HT1080 (cell line): ENCODE data around the gene EMSY. TPM values are rescaled to one million over a fixed set of nuclear protein-coding genes. Genes with fewer than 3 reads are reported as not detected.

Experiments used
- DNase-seq: peaks from one replicate; pipeline ENCODE4 v3.0.0-alpha.2; 2015; ENCODE audit warnings: low read depth
- small RNA-seq: library from RNA; depleted of rRNA; stranded (forward); fragments of <200 nt; gene quantifications from one replicate; pipeline ENCODE3, GENCODE V24; 2014
- total RNA-seq: library from RNA; depleted of rRNA; stranded (reverse); fragments of >200 nt; shearing (Covaris generic); gene quantifications from 2 replicates; pipeline ENCODE4 v1.2.3, GENCODE V29; 2014; rRNA removed

Gene EMSY
- total RNA-seq, 1 experiment from 2014 or later, result 16.4 TPM

DNA sequence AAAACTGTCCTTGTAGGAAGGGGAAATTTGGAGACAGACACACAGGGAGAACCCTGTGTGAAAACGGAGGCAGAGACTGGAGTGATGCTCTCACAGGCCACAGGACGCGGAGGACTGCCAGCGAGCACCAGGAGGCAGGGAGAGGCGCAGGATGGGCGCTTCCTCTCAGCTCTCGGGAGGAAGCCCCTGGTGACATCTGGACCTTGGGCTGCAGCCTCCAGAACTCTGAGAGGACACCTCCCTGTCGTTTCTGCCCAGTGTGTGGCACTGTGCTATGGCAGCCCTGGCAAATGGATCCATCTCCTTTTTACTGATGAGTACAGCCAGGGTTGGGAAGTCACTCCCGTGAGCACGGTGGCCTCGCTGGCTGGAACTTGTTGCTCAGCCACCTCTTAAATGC, 151.8 kb downstream of the EMSY start:
- DNase-seq, result no peak

DNA sequence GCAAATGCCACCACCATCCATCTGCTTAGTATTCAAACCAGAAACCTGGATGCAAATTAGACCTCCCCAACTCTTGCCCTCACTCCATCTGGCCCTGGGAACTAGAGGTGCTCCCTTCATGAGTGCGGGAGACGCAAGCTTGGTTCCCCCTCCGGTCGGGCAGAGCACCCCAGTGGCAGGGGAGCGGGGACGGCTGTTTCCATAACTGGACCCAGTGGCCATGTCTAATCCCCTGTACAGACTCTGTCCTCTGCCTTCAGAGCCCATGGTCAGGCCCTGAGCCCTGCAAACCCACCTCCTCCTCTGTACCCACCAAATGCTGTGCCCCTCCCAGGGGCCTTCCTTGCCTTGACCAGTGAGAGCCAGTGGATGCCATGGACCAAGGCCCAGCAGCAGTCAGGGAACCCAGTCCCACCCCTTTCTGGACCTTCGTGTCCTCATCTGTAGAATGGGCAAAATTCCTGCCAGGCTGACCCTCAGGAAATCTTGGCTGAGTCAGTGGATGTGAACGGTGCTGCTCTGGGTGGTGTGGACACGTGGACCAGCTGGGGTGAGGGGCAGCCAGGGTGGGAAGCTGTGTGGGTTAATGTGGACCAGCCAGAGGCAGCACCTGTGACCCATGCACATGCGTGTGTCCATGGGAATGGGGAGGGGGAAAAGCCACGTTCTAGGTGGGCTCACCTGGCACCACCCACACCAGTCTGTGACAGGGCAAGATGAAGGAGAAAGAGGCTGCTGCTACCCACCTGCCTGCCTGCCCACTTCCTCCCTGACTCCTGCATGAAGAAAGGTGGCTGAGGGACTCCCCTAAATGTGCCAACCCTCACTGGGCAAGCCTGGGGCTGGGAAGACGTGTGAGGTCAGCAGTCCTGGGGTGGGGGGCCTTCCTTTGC, 153.0 kb downstream of the EMSY start:
- DNase-seq, result no peak

DNA sequence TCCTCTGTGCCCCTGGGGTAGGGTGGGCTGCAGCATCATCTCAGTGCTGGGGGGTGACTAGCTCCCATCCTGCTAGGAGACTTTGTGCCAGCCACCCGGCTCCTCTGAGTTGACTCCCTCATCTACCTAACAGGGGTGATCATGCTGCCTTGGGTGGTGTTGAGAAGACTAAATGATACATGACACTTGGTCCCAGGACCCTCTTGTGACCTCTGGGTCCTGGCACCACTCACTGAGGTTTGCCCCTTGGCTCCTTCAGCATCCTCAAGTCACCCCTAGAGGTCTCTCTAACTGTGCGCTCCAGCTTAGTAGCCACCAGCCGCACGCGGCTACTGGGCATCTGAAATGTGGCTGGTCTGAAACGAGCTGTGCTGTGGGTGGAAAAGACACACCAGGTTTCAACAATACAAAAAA, 153.6 kb downstream of the EMSY start:
- DNase-seq, result peak; percentile 39

DNA sequence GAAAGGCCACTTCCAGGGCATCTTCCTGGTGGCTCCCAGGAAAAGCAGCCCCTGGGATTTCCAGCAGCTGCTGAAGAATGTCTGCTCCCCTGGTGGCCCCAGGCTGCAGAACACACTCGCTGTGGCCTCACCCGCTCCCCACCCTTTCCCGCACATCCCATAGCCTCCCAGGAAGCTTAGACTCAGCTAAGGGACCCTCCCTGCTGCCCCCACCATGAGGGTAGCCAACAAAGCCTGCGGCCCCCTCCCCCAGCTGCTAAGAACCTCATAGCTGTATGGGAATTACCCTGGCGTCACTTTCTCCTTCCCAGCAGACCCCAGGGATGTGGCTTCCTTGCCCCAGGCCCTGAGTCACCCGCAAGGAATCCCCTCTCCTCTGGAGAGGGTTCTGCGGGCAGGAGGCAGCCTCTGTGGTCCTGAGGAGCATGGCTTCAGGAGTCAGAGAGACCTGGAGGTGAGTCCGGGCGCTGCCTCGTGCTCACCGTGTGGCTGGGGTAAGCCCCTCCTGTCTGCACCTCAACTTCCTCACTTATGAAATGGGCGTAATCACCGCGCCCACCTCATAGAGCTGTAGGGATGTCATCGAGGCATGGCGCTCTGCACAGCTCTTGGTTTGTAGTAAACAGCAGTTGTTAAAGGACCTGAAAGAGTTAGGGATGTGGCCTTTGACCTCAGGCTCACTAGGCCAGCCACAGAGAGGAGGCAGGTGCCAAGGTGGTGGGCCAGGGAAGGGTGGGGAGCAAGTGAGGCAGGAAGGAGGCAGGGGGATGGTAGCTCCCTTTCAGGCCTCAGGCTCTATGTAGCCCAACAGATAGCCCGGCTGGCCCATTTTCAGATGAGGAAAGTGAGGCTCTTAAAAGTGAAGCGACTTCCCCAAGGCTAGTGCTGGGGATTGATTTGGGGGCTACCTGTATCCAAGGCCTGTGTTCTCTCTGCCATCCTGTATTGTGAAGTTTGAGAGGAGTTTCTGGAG, 154.5 kb downstream of the EMSY start:
- peak; percentile 61 for DNase-seq

DNA sequence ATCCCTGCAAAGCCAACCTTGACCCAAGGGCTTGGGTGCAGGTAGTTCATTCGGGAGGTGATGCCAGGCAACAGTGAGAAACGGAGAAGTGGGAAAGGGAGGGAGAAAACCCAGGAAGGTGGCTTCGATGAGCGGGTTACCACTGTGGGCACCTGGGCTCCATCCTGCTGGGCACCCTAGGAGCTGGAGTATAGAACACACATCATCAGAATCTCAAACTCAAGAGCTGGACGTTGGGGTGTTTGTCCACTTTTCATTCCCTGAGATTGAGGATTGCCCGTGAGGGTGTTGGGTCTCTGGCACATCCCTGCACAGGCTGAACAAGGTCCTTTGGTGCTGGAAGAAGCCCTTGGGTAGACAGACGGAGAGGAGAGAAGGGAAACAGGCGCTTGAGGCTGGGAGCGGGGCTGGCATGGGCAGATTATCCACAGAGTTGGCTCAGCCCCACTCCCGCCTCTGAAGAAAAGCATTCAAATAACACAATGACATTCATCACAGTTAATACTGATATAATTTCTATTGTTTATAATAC, 155.4 kb downstream of the EMSY start:
- DNase-seq, result no peak

DNA sequence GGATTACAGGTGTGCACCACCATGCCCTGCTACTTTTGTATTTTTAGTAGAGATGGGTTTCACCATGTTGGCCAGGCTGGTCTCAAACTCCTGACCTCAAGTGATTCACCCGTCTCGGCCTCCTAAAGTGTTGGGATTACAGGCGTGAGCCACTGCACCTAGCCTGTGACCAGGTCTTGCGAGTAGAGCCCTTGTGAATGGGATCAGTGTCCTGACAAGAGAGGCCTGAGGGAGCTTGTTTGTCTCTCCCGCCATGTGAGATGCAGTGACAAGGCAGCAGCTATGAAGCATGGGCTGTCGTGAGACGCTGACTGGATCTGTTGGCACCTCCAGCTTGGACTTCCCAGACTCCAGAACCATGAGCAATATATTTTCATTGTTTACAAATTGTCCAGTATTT, 156.5 kb downstream of the EMSY start:
- no peak for DNase-seq

DNA sequence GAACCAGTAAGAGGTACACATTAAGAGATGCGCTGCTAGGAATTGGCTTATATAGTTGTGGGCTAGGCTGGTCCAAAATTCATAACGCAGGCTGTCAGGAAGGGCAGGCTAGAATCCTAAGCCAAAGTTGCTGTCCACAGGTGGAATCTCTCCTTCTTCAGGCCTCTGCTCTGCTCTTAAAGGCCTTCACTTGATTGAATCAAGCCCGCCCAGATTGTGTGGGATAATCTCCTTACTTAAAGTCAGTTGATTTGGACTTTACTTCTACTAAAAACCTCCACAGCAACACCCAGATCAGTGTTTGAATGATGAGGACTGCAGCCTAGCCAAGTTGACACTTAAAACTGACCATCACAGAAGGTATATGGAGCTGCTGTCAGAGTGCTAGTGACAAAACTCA, 156.9 kb downstream of the EMSY start:
- no peak for DNase-seq

DNA sequence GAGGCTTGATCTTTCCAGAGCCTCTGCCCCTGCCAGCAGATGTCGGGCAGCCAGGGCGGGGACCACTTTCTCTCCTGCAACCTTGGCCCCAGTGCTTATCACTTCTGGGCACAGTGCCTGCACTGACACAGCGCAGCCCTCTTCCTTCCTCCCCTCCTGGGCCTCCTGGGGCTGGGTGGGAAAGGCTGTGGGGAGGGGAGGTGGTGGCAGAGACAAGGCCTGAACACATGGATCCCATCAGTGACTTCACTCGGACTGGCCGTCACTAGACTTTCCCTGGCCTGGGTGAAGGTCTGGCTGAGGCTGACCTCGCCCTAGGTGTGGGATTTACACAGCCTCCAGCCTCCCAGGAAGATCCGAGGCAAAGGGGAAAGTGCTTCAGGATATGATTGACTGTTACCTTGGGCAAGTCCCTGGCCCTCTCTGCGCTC, 157.6 kb downstream of the EMSY start:
- DNase-seq, result no peak

Small RNAs within 50 kb of the gene (small RNA-seq; reads per million reads assigned to genes)
- gene AP001189.2, result not detected
- gene RF00019, result not detected

Other genes with a start within 250 kb of the EMSY start
- not detected in 2 replicates for gene WNT11, start 238.5 kb upstream of the EMSY start, total RNA-seq
- 55.7 and 67.4 TPM in 2 replicates for gene THAP12, start 63.9 kb upstream of the EMSY start, total RNA-seq
- 0.97 and 1.1 TPM in 2 replicates for gene GVQW3, start 63.7 kb upstream of the EMSY start, total RNA-seq
- 0.06 and 0.17 TPM in 2 replicates for gene LRRC32, start 225.7 kb downstream of the EMSY start, total RNA-seq